ENCODE data around the gene CAPN13.

DNA sequence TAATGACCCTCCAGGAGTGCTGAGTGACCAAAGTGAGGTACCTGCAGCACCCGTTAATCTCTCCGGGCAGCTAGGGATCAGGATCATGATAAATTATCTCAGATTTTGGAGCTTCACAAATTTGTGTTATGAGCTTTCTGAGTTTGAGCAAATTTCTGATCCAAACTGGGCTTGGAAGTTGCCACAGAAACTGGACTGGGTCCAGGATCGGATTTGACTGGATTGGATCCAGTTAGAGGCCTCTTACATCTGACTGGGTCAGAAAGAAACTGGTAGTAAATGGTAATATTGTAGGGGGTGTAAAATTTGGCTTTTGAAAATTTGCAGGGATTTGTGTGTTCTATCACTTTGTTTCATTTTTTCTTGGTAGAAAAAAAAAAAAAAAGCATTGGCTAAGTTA, 19.7 kb upstream of the CAPN13 start:
- TF ChIP-seq CREB1 (IDR thresholded peaks at IDR 0.05; ENCODE audit: low read depth) (no peak), NFIC (IDR thresholded peaks at IDR 0.05) (no peak), RAD21 (IDR thresholded peaks at IDR 0.05; ENCODE audit: low read depth) (no peak), CEBPB (IDR thresholded peaks at IDR 0.05) (no peak), TEAD4 (IDR thresholded peaks at IDR 0.05) (no peak), EGR1 (IDR thresholded peaks at IDR 0.05) (no peak), TAF1 (IDR thresholded peaks at IDR 0.05; ENCODE audit: low read depth) (no peak), FOXM1 (IDR thresholded peaks at IDR 0.05; ENCODE audit: borderline replicate concordance, low read depth) (no peak), YY1 (IDR thresholded peaks at IDR 0.05; ENCODE audit: low read depth) (no peak), EP300 (IDR thresholded peaks at IDR 0.05; ENCODE audit: borderline replicate concordance) (no peak)
- TF ChIP-seq, protein P1, sequence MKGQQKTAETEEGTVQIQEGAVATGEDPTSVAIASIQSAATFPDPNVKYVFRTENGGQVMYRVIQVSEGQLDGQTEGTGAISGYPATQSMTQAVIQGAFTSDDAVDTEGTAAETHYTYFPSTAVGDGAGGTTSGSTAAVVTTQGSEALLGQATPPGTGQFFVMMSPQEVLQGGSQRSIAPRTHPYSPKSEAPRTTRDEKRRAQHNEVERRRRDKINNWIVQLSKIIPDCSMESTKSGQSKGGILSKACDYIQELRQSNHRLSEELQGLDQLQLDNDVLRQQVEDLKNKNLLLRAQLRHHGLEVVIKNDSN (IDR thresholded peaks at IDR 0.05), result no peak
- TF ChIP-seq, protein P2, sequence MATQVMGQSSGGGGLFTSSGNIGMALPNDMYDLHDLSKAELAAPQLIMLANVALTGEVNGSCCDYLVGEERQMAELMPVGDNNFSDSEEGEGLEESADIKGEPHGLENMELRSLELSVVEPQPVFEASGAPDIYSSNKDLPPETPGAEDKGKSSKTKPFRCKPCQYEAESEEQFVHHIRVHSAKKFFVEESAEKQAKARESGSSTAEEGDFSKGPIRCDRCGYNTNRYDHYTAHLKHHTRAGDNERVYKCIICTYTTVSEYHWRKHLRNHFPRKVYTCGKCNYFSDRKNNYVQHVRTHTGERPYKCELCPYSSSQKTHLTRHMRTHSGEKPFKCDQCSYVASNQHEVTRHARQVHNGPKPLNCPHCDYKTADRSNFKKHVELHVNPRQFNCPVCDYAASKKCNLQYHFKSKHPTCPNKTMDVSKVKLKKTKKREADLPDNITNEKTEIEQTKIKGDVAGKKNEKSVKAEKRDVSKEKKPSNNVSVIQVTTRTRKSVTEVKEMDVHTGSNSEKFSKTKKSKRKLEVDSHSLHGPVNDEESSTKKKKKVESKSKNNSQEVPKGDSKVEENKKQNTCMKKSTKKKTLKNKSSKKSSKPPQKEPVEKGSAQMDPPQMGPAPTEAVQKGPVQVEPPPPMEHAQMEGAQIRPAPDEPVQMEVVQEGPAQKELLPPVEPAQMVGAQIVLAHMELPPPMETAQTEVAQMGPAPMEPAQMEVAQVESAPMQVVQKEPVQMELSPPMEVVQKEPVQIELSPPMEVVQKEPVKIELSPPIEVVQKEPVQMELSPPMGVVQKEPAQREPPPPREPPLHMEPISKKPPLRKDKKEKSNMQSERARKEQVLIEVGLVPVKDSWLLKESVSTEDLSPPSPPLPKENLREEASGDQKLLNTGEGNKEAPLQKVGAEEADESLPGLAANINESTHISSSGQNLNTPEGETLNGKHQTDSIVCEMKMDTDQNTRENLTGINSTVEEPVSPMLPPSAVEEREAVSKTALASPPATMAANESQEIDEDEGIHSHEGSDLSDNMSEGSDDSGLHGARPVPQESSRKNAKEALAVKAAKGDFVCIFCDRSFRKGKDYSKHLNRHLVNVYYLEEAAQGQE (IDR thresholded peaks at IDR 0.05; ENCODE audit: low read depth), result no peak
- TF ChIP-seq, protein P3, sequence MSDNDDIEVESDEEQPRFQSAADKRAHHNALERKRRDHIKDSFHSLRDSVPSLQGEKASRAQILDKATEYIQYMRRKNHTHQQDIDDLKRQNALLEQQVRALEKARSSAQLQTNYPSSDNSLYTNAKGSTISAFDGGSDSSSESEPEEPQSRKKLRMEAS (IDR thresholded peaks at IDR 0.05), result no peak
